NT2/D1 (cell line): Measurements from ENCODE around the gene PGGHG.

Experiments used
- SUZ12 ChIP-seq: IDR thresholded peaks from 2 replicates; pipeline ENCODE4 v1.6.1; 2011; ENCODE audit not compliant: insufficient read length, insufficient read depth; ENCODE audit errors: extremely low read depth
- YY1 ChIP-seq: IDR thresholded peaks from 2 replicates; pipeline ENCODE4 v1.6.1; 2011; ENCODE audit not compliant: insufficient read length, insufficient read depth
- ZNF274 ChIP-seq: IDR thresholded peaks from 2 replicates; pipeline ENCODE4 v1.6.1; 2011; ENCODE audit warnings: mild to moderate bottlenecking, low read depth, low read length

GRCh38 chr11:252666-253065 lies 36.3 kb upstream of the PGGHG start:
- TF ChIP-seq YY1 = no peak
- no peak for TF ChIP-seq ZNF274
- TF ChIP-seq SUZ12 = no peak
